B cell (primary cell): Measurements from ENCODE around the gene ZNF554. TPM values are rescaled to one million over a fixed set of nuclear protein-coding genes. Genes with fewer than 3 reads are reported as not detected.

ENCODE experiments used
- ATAC-seq: fragments of 200-7000 bp; cut with Tn5 transposase; one replicate; pipeline ENCODE4 v1.10.0; 2021; ENCODE audit warnings: low read depth, mild to moderate bottlenecking, moderate number of reproducible peaks, moderate library complexity
- CTCF ChIA-PET: fragments of 350-600 bp; sonication (Branson Sonifier 250); formaldehyde crosslinking; loops from one replicate; lab custom pipeline; 2021; ENCODE audit warnings: antibody characterized with exemption, inconsistent platforms; lab: Charles Lee
- POLR2A ChIA-PET: fragments of 350-600 bp; sonication (Branson Sonifier 250); formaldehyde crosslinking; loops from one replicate; lab custom pipeline; 2021; ENCODE audit warnings: antibody characterized with exemption; lab: Charles Lee
- DNase-seq: peaks from one replicate; pipeline ENCODE4 v3.0.0; 2013
- H2AFZ ChIP-seq: 2 replicates; pipeline ENCODE4 v1.6.1; 2012; ENCODE audit warnings: mild to moderate bottlenecking, low read depth, low read length; ENCODE audit not compliant: insufficient read depth, poor library complexity, severe bottlenecking
- H3K27ac ChIP-seq, 2 donors: 1 replicate in 1 of 2; 2 replicates in 1 of 2; pipeline ENCODE4 v1.5.1; 2012 to 2013; ENCODE audit warnings: low read length in 2 of 2, mild to moderate bottlenecking in 2 of 2, moderate library complexity in 1 of 2
- H3K27me3 ChIP-seq, 4 experiments: fragments of 200-600 bp in 1 of 4; sonication (generic) in 1 of 4; replicated peaks in 1 of 4; 1 replicate in 2 of 4; 2 replicates in 2 of 4; pipeline versions ENCODE4 v1.6.1 to v1.7.0; 2013 to 2016; ENCODE audit warnings: low read length in 3 of 4, mild to moderate bottlenecking in 2 of 4, mixed read lengths in 1 of 4, moderate library complexity in 1 of 4; ENCODE audit not compliant: insufficient read depth in 4 of 4, control insufficient read depth in 3 of 4; ENCODE audit errors: control extremely low read depth in 1 of 4
- H3K36me3 ChIP-seq, 2 experiments: replicated peaks in 1 of 2; 1 replicate in 1 of 2; 2 replicates in 1 of 2; pipeline versions ENCODE4 v1.6.1 to v1.7.1; 2013; ENCODE audit warnings: low read length in 1 of 2; ENCODE audit not compliant: insufficient read depth in 2 of 2, control insufficient read depth in 1 of 2; ENCODE audit errors: control extremely low read depth in 1 of 2, extremely low read depth in 1 of 2
- H3K4me1 ChIP-seq, 2 donors: fragments of 200-600 bp in 1 of 2; sonication (generic) in 1 of 2; 1 replicate in 1 of 2; 2 replicates in 1 of 2; pipeline versions ENCODE4 v1.5.1 to v1.6.1; 2013 to 2017; ENCODE audit warnings: low read length in 2 of 2; ENCODE audit not compliant: control insufficient read depth in 2 of 2, insufficient read depth in 2 of 2
- H3K4me2 ChIP-seq: replicated peaks from 2 replicates; pipeline ENCODE3; 2012; ENCODE audit warnings: mild to moderate bottlenecking, low read depth, low read length; ENCODE audit not compliant: poor library complexity, severe bottlenecking
- H3K4me3 ChIP-seq, 5 experiments: fragments of 200-600 bp in 1 of 5; sonication (generic) in 1 of 5; 1 replicate in 3 of 5; 2 replicates in 2 of 5; pipeline versions ENCODE4 v1.5.1 to v1.7.0; 2011 to 2016; ENCODE audit warnings: low read length in 4 of 5, mild to moderate bottlenecking in 4 of 5, low read depth in 2 of 5, control low read depth in 1 of 5, moderate library complexity in 1 of 5; ENCODE audit not compliant: insufficient read depth in 1 of 5; ENCODE audit errors: control extremely low read depth in 1 of 5, extremely low read depth in 1 of 5
- H3K79me2 ChIP-seq: fragments of 200-600 bp; sonication (generic); one replicate; pipeline ENCODE4 v1.6.0; 2016; ENCODE audit warnings: low read length; ENCODE audit not compliant: control insufficient read depth, insufficient read depth
- H3K9ac ChIP-seq: fragments of 200-600 bp; sonication (generic); 2 replicates; pipeline ENCODE4 v1.6.1; 2017; ENCODE audit warnings: mild to moderate bottlenecking, low read length, moderate library complexity
- H3K9me3 ChIP-seq, 3 donors: one replicate each; pipeline versions ENCODE4 v1.6.1 to v1.7.1; 2013; ENCODE audit warnings: low read length in 2 of 3; ENCODE audit not compliant: control insufficient read depth in 2 of 3, insufficient read depth in 1 of 3; ENCODE audit errors: control extremely low read depth in 1 of 3
- H4K20me1 ChIP-seq: 2 replicates; pipeline ENCODE4 v1.6.0; 2012; ENCODE audit warnings: mild to moderate bottlenecking, low read length; ENCODE audit not compliant: insufficient read depth, control insufficient read depth, poor library complexity, severe bottlenecking
- H3K27ac Mint-ChIP-seq: one replicate; pipeline ENCODE4 v1.8.0; 2021; ENCODE audit warnings: mixed read lengths
- H3K27me3 Mint-ChIP-seq: one replicate; pipeline ENCODE4 v1.8.0; 2021; ENCODE audit warnings: mixed read lengths
- H3K4me1 Mint-ChIP-seq: one replicate; pipeline ENCODE4 v1.8.0; 2021; ENCODE audit warnings: mixed read lengths
- H3K4me3 Mint-ChIP-seq: one replicate; pipeline ENCODE4 v1.8.0; 2021; ENCODE audit warnings: mixed read lengths
- H3K9me3 Mint-ChIP-seq: one replicate; pipeline ENCODE4 v1.8.0; 2022; ENCODE audit warnings: mixed read lengths; ENCODE audit not compliant: insufficient read depth
- EZH2 ChIP-seq: IDR thresholded peaks from 2 replicates; pipeline ENCODE4 v1.6.1; 2012; ENCODE audit warnings: borderline replicate concordance, low read depth, mild to moderate bottlenecking, moderate library complexity, low read length; ENCODE audit not compliant: insufficient read depth, poor library complexity, severe bottlenecking
- WGBS: methylation state at CpG from one replicate; pipeline ENCODE4 v1.1.5; 2013; ENCODE audit warnings: missing lambda C conversion rate; ENCODE audit not compliant: insufficient coverage; 5-methylcytosine and 5-hydroxymethylcytosine counted together
- intact Hi-C: fragments of 100-400 bp; cut with micrococcal nuclease; formaldehyde crosslinking; loops from one replicate; pipeline ENCODE4 v1.10.0; 2022
- polyA plus RNA-seq: library from polyadenylated mRNA; depleted of rRNA; stranded (reverse); fragments of >200 nt; gene quantifications from 2 replicates; pipeline ENCODE4 v1.2.3, GENCODE V29; 2012
- total RNA-seq, 2 donors: library from RNA; stranded (reverse); fragments of 120-200 nt in 1 of 2; gene quantifications; 1 replicate in 1 of 2; 2 replicates in 1 of 2; pipeline versions ENCODE4 v1.2.3 to v1.2.4, GENCODE V29; 2013 to 2022
- TF ChIP-seq, protein P1 (sequence below): fragments of 200-600 bp; IDR thresholded peaks from one replicate; pipeline ENCODE4 v1.8.0; 2022; ENCODE audit warnings: antibody characterized with exemption, mild to moderate bottlenecking

The ZNF554 gene
- total and polyA plus RNA-seq, 2 donors (not counting 1 experiment from before 2014, with no cell fraction given), result 2.8 to 5.9 TPM

DNA sequence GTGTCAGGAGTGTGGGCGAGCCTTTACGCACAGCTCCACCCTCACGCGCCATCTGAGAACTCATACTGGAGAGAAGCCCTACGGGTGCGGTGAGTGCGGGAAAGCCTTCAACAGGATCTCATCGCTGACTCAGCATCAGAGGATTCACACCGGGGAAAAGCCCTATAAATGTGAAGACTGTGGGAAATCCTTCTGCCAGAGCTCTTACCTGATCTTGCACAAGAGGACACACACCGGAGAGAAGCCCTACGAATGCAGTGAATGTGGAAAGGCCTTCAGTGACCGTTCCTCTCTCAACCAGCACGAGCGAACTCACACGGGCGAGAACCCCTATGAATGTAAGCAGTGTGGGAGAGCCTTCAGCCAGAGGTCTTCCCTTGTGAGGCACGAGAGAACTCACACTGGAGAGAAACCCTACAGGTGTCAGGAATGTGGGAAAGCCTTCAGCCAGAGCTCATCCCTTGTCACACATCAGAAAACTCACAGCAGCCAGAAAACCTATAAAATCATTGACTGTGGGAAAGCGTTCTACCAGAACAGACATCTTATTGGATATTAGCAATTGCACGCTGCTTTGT, 14.7 kb downstream of the ZNF554 start:
- no peaks in the 10 kb centered on the region for H3K79me2 ChIP-seq
- ATAC-seq, result no peak
- H3K4me2 ChIP-seq, result no peak overlapping the region
- peaks cover 9 to 77% (median 45%) of the 10 kb centered on the region in 3 donors for H3K9me3 ChIP-seq
- H2AFZ ChIP-seq, result no peak overlapping the region
- H3K27me3 ChIP-seq, result no peaks in the 10 kb centered on the region
- DNase-seq, result no peak
- ChIA-PET CTCF (interaction anchor here (1.5 kb wide), 1 partner anchor 9 kb away, joined by 3 read pairs; no protein-coding TSS in a partner anchor), POLR2A (no interaction called here)
- H3K4me3 ChIP-seq, result no peak overlapping the region
- H3K27ac Mint-ChIP-seq, result no peak overlapping the region
- H3K36me3 ChIP-seq, result peaks cover 6 to 15% of the 10 kb centered on the region in 2 experiments
- H3K9ac ChIP-seq, result no peak overlapping the region
- no peaks in the 10 kb centered on the region for H3K27me3 Mint-ChIP-seq
- H3K4me1 Mint-ChIP-seq, result no peaks in the 10 kb centered on the region
- no peak overlapping the region for H3K27ac ChIP-seq
- intact Hi-C loops, result no loop called here
- 100% methylated on average over 14 of the region's 19 CpGs for WGBS
- no peaks in the 10 kb centered on the region for H3K4me1 ChIP-seq
- peaks cover 17% of the 10 kb centered on the region for H3K9me3 Mint-ChIP-seq
- H3K4me3 Mint-ChIP-seq, result no peak overlapping the region
- TF ChIP-seq, protein P1, sequence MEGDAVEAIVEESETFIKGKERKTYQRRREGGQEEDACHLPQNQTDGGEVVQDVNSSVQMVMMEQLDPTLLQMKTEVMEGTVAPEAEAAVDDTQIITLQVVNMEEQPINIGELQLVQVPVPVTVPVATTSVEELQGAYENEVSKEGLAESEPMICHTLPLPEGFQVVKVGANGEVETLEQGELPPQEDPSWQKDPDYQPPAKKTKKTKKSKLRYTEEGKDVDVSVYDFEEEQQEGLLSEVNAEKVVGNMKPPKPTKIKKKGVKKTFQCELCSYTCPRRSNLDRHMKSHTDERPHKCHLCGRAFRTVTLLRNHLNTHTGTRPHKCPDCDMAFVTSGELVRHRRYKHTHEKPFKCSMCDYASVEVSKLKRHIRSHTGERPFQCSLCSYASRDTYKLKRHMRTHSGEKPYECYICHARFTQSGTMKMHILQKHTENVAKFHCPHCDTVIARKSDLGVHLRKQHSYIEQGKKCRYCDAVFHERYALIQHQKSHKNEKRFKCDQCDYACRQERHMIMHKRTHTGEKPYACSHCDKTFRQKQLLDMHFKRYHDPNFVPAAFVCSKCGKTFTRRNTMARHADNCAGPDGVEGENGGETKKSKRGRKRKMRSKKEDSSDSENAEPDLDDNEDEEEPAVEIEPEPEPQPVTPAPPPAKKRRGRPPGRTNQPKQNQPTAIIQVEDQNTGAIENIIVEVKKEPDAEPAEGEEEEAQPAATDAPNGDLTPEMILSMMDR, result no peak
- TF ChIP-seq EZH2, result no peak
- H4K20me1 ChIP-seq, result no peaks in the 10 kb centered on the region

DNA sequence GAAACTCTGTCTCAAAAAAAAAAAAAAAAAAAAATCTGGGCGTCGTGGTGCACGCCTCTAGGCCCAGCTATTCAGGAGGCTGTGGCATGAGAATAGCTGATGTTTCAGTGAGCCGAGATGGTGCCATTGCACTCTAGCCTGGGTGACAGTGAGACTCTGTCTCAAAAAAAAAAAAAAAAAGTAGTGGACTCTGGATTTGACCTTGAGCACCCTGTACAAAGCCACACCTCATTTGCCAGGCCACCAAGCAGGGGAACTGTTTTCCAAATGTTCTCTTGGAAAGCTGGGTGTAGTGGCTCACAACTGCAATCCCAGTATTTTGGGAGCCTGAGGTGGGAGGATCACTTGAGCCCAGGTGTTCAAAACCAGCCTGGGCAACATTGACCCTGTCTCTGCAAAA, 17.8 kb downstream of the ZNF554 start:
- no peak overlapping the region for H3K9ac ChIP-seq
- H3K9me3 Mint-ChIP-seq, result peaks cover 14% of the 10 kb centered on the region
- no peak for ATAC-seq
- no peak overlapping the region for H3K4me3 ChIP-seq
- peaks cover 6 to 13% of the 10 kb centered on the region in 2 experiments for H3K36me3 ChIP-seq
- intact Hi-C loops, result no loop called here
- no peaks in the 10 kb centered on the region for H3K27me3 ChIP-seq
- H3K79me2 ChIP-seq, result peaks cover 5% of the 10 kb centered on the region
- peaks cover 8 to 10% of the 10 kb centered on the region in 2 donors for H3K4me1 ChIP-seq
- H3K9me3 ChIP-seq, result peaks cover 9 to 72% (median 40%) of the 10 kb centered on the region in 3 donors
- peaks cover 12% of the 10 kb centered on the region for H3K4me1 Mint-ChIP-seq
- no peaks in the 10 kb centered on the region for H3K27me3 Mint-ChIP-seq
- DNase-seq, result no peak
- WGBS, result 94% methylated on average over 2 of the region's 4 CpGs
- POLR2A ChIA-PET, result interaction anchor here (0.7 kb wide), 2 partner anchors 12 to 138 kb away, joined by 4 to 6 read pairs; no protein-coding TSS in a partner anchor
- no peaks in the 10 kb centered on the region for H4K20me1 ChIP-seq
- no peak for TF ChIP-seq EZH2
- H3K4me3 Mint-ChIP-seq, result no peak overlapping the region
- no peak overlapping the region for H3K27ac ChIP-seq
- CTCF ChIA-PET, result no interaction called here
- H2AFZ ChIP-seq, result no peak overlapping the region
- no peak overlapping the region for H3K4me2 ChIP-seq
- no peak overlapping the region for H3K27ac Mint-ChIP-seq
